ENCODE results near the gene ADM2. TPM values are rescaled to one million over a fixed set of nuclear protein-coding genes. Genes with fewer than 3 reads are reported as not detected.

ADM2 gene
- polyA plus RNA-seq, 1 of the 3 experiments (the other 2 are of a cell fraction) = 0.61 TPM

DNA sequence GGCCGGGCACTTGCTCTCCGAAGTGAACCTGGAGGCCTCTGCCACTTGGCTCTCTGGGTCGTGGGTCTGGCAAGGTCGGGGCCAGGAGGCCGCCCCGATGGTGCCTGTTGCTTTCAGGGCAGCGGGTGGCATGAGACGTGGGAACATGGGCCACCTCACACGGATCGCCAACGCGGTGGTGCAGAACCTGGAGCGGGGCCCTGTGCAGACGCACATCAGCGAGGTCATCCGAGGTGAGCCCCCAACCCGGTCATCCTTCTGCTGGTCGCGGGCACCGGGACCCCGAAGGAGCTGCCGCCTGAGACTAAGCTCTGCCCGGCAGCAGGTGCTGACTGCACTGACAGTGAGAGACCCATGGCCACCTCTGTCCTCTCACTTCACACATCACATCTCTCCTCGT lies 46.5 kb upstream of the ADM2 start:
- ChIA-PET POLR2A (no interaction called here), CTCF (no interaction called here)
- Histone ChIP-seq H3K4me3 (ENCODE audit: low read depth in 2 of 2, low read length in 1 of 2) (no peak overlapping the region), H3K27me3 (ENCODE audit: insufficient read depth) (no peaks in the 10 kb centered on the region), H3K9ac (no peak overlapping the region), H4K20me1 (ENCODE audit: insufficient read depth) (no peaks in the 10 kb centered on the region), H3K9me3 (no peaks in the 10 kb centered on the region), H3K9me2 (no peaks in the 10 kb centered on the region), H3K4me2 (no peak overlapping the region), H2AFZ (ENCODE audit: low read depth) (no peak overlapping the region), H3F3A (replicated peaks; ENCODE audit: insufficient read depth) (no peaks in the 10 kb centered on the region), H3K4me1 (ENCODE audit: control insufficient read depth in 1 of 2, insufficient read depth in 2 of 2, low read depth in 1 of 2, low read length in 1 of 2) (no peaks in the 10 kb centered on the region), H3K27ac (ENCODE audit: low read depth in 2 of 2, low read length in 1 of 2) (no peak overlapping the region), H3K36me3 (replicated peaks in 1 of 2; ENCODE audit: control insufficient read depth in 1 of 2, insufficient read depth in 2 of 2, low read length in 1 of 2) (peaks cover 4 to 70% of the 10 kb centered on the region in 2 experiments), H3K79me2 (ENCODE audit: insufficient read depth) (no peaks in the 10 kb centered on the region)
- TF ChIP-seq SMC3 (IDR thresholded peaks at IDR 0.05; ENCODE audit: low read depth, low read length) = no peak
- TF ChIP-seq, protein P1, sequence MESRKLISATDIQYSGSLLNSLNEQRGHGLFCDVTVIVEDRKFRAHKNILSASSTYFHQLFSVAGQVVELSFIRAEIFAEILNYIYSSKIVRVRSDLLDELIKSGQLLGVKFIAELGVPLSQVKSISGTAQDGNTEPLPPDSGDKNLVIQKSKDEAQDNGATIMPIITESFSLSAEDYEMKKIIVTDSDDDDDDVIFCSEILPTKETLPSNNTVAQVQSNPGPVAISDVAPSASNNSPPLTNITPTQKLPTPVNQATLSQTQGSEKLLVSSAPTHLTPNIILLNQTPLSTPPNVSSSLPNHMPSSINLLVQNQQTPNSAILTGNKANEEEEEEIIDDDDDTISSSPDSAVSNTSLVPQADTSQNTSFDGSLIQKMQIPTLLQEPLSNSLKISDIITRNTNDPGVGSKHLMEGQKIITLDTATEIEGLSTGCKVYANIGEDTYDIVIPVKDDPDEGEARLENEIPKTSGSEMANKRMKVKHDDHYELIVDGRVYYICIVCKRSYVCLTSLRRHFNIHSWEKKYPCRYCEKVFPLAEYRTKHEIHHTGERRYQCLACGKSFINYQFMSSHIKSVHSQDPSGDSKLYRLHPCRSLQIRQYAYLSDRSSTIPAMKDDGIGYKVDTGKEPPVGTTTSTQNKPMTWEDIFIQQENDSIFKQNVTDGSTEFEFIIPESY (IDR thresholded peaks at IDR 0.05; ENCODE audit: borderline replicate concordance, low read depth) = no peak
- no peak for TF ChIP-seq RXRA (IDR thresholded peaks at IDR 0.05; ENCODE audit: borderline replicate concordance, low read depth)
- TF ChIP-seq, protein P2, sequence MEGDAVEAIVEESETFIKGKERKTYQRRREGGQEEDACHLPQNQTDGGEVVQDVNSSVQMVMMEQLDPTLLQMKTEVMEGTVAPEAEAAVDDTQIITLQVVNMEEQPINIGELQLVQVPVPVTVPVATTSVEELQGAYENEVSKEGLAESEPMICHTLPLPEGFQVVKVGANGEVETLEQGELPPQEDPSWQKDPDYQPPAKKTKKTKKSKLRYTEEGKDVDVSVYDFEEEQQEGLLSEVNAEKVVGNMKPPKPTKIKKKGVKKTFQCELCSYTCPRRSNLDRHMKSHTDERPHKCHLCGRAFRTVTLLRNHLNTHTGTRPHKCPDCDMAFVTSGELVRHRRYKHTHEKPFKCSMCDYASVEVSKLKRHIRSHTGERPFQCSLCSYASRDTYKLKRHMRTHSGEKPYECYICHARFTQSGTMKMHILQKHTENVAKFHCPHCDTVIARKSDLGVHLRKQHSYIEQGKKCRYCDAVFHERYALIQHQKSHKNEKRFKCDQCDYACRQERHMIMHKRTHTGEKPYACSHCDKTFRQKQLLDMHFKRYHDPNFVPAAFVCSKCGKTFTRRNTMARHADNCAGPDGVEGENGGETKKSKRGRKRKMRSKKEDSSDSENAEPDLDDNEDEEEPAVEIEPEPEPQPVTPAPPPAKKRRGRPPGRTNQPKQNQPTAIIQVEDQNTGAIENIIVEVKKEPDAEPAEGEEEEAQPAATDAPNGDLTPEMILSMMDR (IDR thresholded peaks at IDR 0.05) = no peak
- TF ChIP-seq FOXJ3 (CRISPR knock-in tag; IDR thresholded peaks at IDR 0.05) = no peak
- no peak for TF ChIP-seq JUND (IDR thresholded peaks at IDR 0.05)
- no peak for TF ChIP-seq RAD21 (IDR thresholded peaks at IDR 0.05; ENCODE audit: low read length)
- TF ChIP-seq NFIC (IDR thresholded peaks at IDR 0.05; ENCODE audit: borderline replicate concordance) = no peak
- no peak for TF ChIP-seq RCOR1 (IDR thresholded peaks at IDR 0.05; ENCODE audit: low read length)
- TF ChIP-seq, protein P3, sequence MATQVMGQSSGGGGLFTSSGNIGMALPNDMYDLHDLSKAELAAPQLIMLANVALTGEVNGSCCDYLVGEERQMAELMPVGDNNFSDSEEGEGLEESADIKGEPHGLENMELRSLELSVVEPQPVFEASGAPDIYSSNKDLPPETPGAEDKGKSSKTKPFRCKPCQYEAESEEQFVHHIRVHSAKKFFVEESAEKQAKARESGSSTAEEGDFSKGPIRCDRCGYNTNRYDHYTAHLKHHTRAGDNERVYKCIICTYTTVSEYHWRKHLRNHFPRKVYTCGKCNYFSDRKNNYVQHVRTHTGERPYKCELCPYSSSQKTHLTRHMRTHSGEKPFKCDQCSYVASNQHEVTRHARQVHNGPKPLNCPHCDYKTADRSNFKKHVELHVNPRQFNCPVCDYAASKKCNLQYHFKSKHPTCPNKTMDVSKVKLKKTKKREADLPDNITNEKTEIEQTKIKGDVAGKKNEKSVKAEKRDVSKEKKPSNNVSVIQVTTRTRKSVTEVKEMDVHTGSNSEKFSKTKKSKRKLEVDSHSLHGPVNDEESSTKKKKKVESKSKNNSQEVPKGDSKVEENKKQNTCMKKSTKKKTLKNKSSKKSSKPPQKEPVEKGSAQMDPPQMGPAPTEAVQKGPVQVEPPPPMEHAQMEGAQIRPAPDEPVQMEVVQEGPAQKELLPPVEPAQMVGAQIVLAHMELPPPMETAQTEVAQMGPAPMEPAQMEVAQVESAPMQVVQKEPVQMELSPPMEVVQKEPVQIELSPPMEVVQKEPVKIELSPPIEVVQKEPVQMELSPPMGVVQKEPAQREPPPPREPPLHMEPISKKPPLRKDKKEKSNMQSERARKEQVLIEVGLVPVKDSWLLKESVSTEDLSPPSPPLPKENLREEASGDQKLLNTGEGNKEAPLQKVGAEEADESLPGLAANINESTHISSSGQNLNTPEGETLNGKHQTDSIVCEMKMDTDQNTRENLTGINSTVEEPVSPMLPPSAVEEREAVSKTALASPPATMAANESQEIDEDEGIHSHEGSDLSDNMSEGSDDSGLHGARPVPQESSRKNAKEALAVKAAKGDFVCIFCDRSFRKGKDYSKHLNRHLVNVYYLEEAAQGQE (IDR thresholded peaks at IDR 0.05; ENCODE audit: low read depth, low read length) = no peak
- no peak for TF ChIP-seq EZH2phosphoT487 (IDR thresholded peaks at IDR 0.05; ENCODE audit: borderline replicate concordance, low read depth)
- TF ChIP-seq, protein P4, sequence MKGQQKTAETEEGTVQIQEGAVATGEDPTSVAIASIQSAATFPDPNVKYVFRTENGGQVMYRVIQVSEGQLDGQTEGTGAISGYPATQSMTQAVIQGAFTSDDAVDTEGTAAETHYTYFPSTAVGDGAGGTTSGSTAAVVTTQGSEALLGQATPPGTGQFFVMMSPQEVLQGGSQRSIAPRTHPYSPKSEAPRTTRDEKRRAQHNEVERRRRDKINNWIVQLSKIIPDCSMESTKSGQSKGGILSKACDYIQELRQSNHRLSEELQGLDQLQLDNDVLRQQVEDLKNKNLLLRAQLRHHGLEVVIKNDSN (IDR thresholded peaks at IDR 0.05; ENCODE audit: borderline replicate concordance, low read depth) = no peak
- TF ChIP-seq MXI1 (IDR thresholded peaks at IDR 0.05; ENCODE audit: low read depth, low read length) = no peak
- no peak for TF ChIP-seq GATA2 (CRISPR knock-in tag; IDR thresholded peaks at IDR 0.05)
- TF ChIP-seq EP300 (IDR thresholded peaks at IDR 0.05; ENCODE audit: borderline replicate concordance in 1 of 2, low read depth in 1 of 2, low read length in 1 of 2) = no peak
- no peak for TF ChIP-seq FOXM1 (IDR thresholded peaks at IDR 0.05; ENCODE audit: low read depth)
- TF ChIP-seq, protein P5, sequence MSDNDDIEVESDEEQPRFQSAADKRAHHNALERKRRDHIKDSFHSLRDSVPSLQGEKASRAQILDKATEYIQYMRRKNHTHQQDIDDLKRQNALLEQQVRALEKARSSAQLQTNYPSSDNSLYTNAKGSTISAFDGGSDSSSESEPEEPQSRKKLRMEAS (IDR thresholded peaks at IDR 0.05; ENCODE audit: low read depth) = no peak
- DNase-seq = no peak
- 96% methylated on average over 15 of the region's 24 CpGs for WGBS (ENCODE audit: low lambda C conversion rate)

Measured in SK-N-SH (cell line).